ENCODE results near the gene CBLB. TPM values are rescaled to one million over a fixed set of nuclear protein-coding genes. Genes with fewer than 3 reads are reported as not detected.

CBLB gene
- total and polyA plus RNA-seq, 9 of the 15 experiments (the other 6 are each of a cell fraction or from before 2014, with no cell fraction given) = 1.8 to 8.1 (median 5.3) TPM

- TF ChIP-seq NCOA6 (IDR thresholded peaks at IDR 0.05) = no peak
- TF ChIP-seq BHLHE40 (IDR thresholded peaks at IDR 0.05; ENCODE audit: low read length) = no peak
- no peak for TF ChIP-seq ZNF766 (CRISPR knock-in tag; conservative IDR thresholded peaks at IDR 0.05)
- no peak for TF ChIP-seq SREBF1 (IDR thresholded peaks at IDR 0.05; ENCODE audit: borderline replicate concordance, low read depth, low read length)
- no peak for TF ChIP-seq ZNF518B (CRISPR knock-in tag; IDR thresholded peaks at IDR 0.05)
These were observed 426 bp downstream of the CBLB start (continued) for GRCh38 chr3:105868431-105868741.

- Histone ChIP-seq H2AFZ (ENCODE audit: low read depth, low read length) (peak overlapping the region; percentile 86), H3K4me1 (replicated peaks in 1 of 2; ENCODE audit: control insufficient read depth in 2 of 2, insufficient read depth in 2 of 2, low read length in 2 of 2) (peaks cover 8 to 10% of the 10 kb centered on the region in 2 experiments; a peak in 4 of 5 replicates), H3K4me3 (peak overlapping the region; percentile 76), H3K36me3 (ENCODE audit: control insufficient read depth, insufficient read depth, low read length) (peaks cover 3% of the 10 kb centered on the region; the same call in 1 of the 3 replicates), H3K79me2 (ENCODE audit: control insufficient read depth, insufficient read depth, low read length) (peaks cover 12% of the 10 kb centered on the region), H3K27ac (ENCODE audit: extremely low read depth, low read depth, low read length) (peak overlapping the region; percentile 67), H3K9me1 (ENCODE audit: control insufficient read depth, insufficient read depth, low read length) (no peaks in the 10 kb centered on the region), H4K20me1 (replicated peaks; ENCODE audit: control insufficient read depth, insufficient read depth, low read length) (no peaks in the 10 kb centered on the region), H3K9ac (ENCODE audit: insufficient read depth in 1 of 2, low read depth in 2 of 2, low read length in 2 of 2) (peak overlapping the region; percentile 79 to 96), H3K4me2 (ENCODE audit: insufficient read depth, low read length) (peak overlapping the region; percentile 88), H3K27me3 (ENCODE audit: control insufficient read depth in 2 of 2, insufficient read depth in 2 of 2, low read length in 2 of 2) (no peaks in the 10 kb centered on the region), H3K9me3 (replicated peaks; ENCODE audit: control insufficient read depth, insufficient read depth, low read depth, low read length) (no peaks in the 10 kb centered on the region)
- WGBS (ENCODE audit: insufficient coverage, low coverage, missing lambda C conversion rate) = 8% methylated on average over 13 of the region's 16 CpGs
- CTCF ChIA-PET (ENCODE audit: low intra/inter-chr PET ratio) = interaction anchor here (0.7 kb wide), 1 partner anchor 146 kb away, joined by 5 read pairs; no protein-coding TSS in a partner anchor
- intact Hi-C loops (cut with micrococcal nuclease) = no loop called here
- DNase-seq (ENCODE audit: extremely low read depth in 1 of 4, low spot score in 3 of 4) (no peak), ATAC-seq (no peak), FAIRE-seq (no peak)
- in situ Hi-C loops (cut with MboI) = no loop called here
- POLR2A ChIA-PET = no interaction called here
- no TSS peak for BruUV-seq (replicated peaks)
- TF ChIP-seq TCF3 (CRISPR knock-in tag; IDR thresholded peaks at IDR 0.05) (no peak), DDX20 (tag; IDR thresholded peaks at IDR 0.05; ENCODE audit: low read depth) (no peak), ESRRB (CRISPR knock-in tag; IDR thresholded peaks at IDR 0.05; ENCODE audit: borderline replicate concordance) (no peak), NFYB (IDR thresholded peaks at IDR 0.05; ENCODE audit: extremely low read depth, insufficient read length) (no peak), CREB3 (tag; conservative IDR thresholded peaks at IDR 0.05; ENCODE audit: low read depth) (no peak), KDM2B (CRISPR knock-in tag; IDR thresholded peaks at IDR 0.05) (no peak), ZNF830 (CRISPR knock-in tag; IDR thresholded peaks at IDR 0.05) (no peak), ZBTB49 (CRISPR knock-in tag; IDR thresholded peaks at IDR 0.05; ENCODE audit: borderline replicate concordance) (no peak), RBM25 (IDR thresholded peaks at IDR 0.05; ENCODE audit: low read depth, low read length, severe bottlenecking) (no peak)
These were observed 941 bp downstream of the CBLB start for GRCh38 chr3:105867712-105868430.

Data from K562 (cell line).